Nephron progenitor cell (in vitro differentiated cells): Measurements from ENCODE around the gene PHB1.

Experiments used
- DNase-seq: peaks from one replicate; pipeline ENCODE4 v3.0.0; 2021
- H3K27ac Mint-ChIP-seq: 2 replicates; pipeline ENCODE4 v1.8.0; 2021; ENCODE audit warnings: mild to moderate bottlenecking, moderate library complexity, mixed read lengths
- H3K27me3 Mint-ChIP-seq: 2 replicates; pipeline ENCODE4 v1.8.0; 2021; ENCODE audit warnings: mild to moderate bottlenecking, low read depth, mixed read lengths; ENCODE audit not compliant: poor library complexity
- H3K36me3 Mint-ChIP-seq: 2 replicates; pipeline ENCODE4 v1.8.0; 2021; ENCODE audit warnings: low read depth, mixed read lengths
- H3K4me1 Mint-ChIP-seq: 2 replicates; pipeline ENCODE4 v1.8.0; 2021; ENCODE audit warnings: mixed read lengths
- H3K4me3 Mint-ChIP-seq: 2 replicates; pipeline ENCODE4 v1.8.0; 2021; ENCODE audit warnings: mild to moderate bottlenecking, moderate library complexity, mixed read lengths
- H3K9me3 Mint-ChIP-seq: 2 replicates; pipeline ENCODE4 v1.8.0; 2021; ENCODE audit warnings: mild to moderate bottlenecking, moderate library complexity, mixed read lengths
- CTCF ChIP-seq: fragments of 200-600 bp; sonication (generic); IDR thresholded peaks from 2 replicates; pipeline ENCODE4 v1.5.0; 2021; ENCODE audit warnings: antibody characterized with exemption

Gene PHB1

GRCh38 chr17:49414622-49415350, at the start of gene PHB1:
TSS of gene PHB1 (minus strand) at chr17:49414882. CDS start at chr17:49413264, 1,618 bp downstream.
- peaks cover 24% of the 10 kb centered on the region for H3K36me3 Mint-ChIP-seq
- H3K27ac Mint-ChIP-seq, result peak within 1 kb of the TSS; percentile 71
- peak within 1 kb of the TSS; percentile 99 for H3K4me3 Mint-ChIP-seq
- peaks cover 24% of the 10 kb centered on the region for H3K4me1 Mint-ChIP-seq
- H3K9me3 Mint-ChIP-seq, result peaks cover 19% of the 10 kb centered on the region
- TF ChIP-seq CTCF, result no peak
- DNase-seq, result peak; percentile 91
- H3K27me3 Mint-ChIP-seq, result no peaks in the 10 kb centered on the region

- no peaks in the 10 kb centered on the region for H3K36me3 Mint-ChIP-seq
- H3K9me3 Mint-ChIP-seq, result peaks cover 15% of the 10 kb centered on the region
- H3K27ac Mint-ChIP-seq, result no peak overlapping the region
- peaks cover 45% of the 10 kb centered on the region for H3K4me1 Mint-ChIP-seq
- DNase-seq, result no peak
- TF ChIP-seq CTCF, result no peak
- peaks cover 56% of the 10 kb centered on the region for H3K27me3 Mint-ChIP-seq
- H3K4me3 Mint-ChIP-seq, result no peak overlapping the region
These were observed 49.4 kb upstream of the PHB1 start for GRCh38 chr17:49464049-49464448.

GRCh38 chr17:49461580-49461979, 46.9 kb upstream of the PHB1 start:
- no peak overlapping the region for H3K4me3 Mint-ChIP-seq
- TF ChIP-seq CTCF, result no peak
- no peak overlapping the region for H3K27ac Mint-ChIP-seq
- H3K36me3 Mint-ChIP-seq, result no peaks in the 10 kb centered on the region
- H3K4me1 Mint-ChIP-seq, result peaks cover 36% of the 10 kb centered on the region
- H3K9me3 Mint-ChIP-seq, result peaks cover 15% of the 10 kb centered on the region
- DNase-seq, result no peak
- H3K27me3 Mint-ChIP-seq, result peaks cover 39% of the 10 kb centered on the region

GRCh38 chr17:49460401-49460800, 45.7 kb upstream of the PHB1 start:
- Mint-ChIP-seq H3K36me3 (no peaks in the 10 kb centered on the region), H3K4me3 (no peak overlapping the region), H3K4me1 (peaks cover 42% of the 10 kb centered on the region), H3K27ac (no peak overlapping the region), H3K9me3 (peaks cover 15% of the 10 kb centered on the region), H3K27me3 (peaks cover 35% of the 10 kb centered on the region)
- no peak for TF ChIP-seq CTCF
- DNase-seq, result no peak

- peaks cover 45% of the 10 kb centered on the region for H3K4me1 Mint-ChIP-seq
- no peak overlapping the region for H3K4me3 Mint-ChIP-seq
- no peak for DNase-seq
- no peaks in the 10 kb centered on the region for H3K36me3 Mint-ChIP-seq
- TF ChIP-seq CTCF, result no peak
- peaks cover 11% of the 10 kb centered on the region for H3K9me3 Mint-ChIP-seq
- peaks cover 33% of the 10 kb centered on the region for H3K27me3 Mint-ChIP-seq
- H3K27ac Mint-ChIP-seq, result no peak overlapping the region
These were observed 44.8 kb upstream of the PHB1 start for GRCh38 chr17:49459401-49459984.
